H1 (cell line): ENCODE measurements around the gene HSD17B10. TPM values are rescaled to one million over a fixed set of nuclear protein-coding genes. Genes with fewer than 3 reads are reported as not detected.

Experiments used
- CTBP2 ChIP-seq: IDR thresholded peaks from 2 replicates; pipeline ENCODE4 v1.7.0; 2011; ENCODE audit warnings: borderline replicate concordance, mild to moderate bottlenecking, moderate library complexity, mixed read lengths, low read length; ENCODE audit not compliant: insufficient read depth, insufficient read length
- polyA plus RNA-seq, 7 experiments: library from polyadenylated mRNA; depleted of rRNA in 3 of 7; stranded (reverse) in 5 of 7; unstranded in 2 of 7; fragments of >200 nt in 5 of 7; fragments of 200-250 nt in 2 of 7; gene quantifications; 1 replicate in 5 of 7; 2 replicates in 1 of 7; 4 replicates in 1 of 7; pipeline versions ENCODE4 v1.2.1 to v1.2.3, GENCODE V29; 2011 to 2013; ENCODE audit warnings: missing spikeins in 2 of 7, mixed read lengths in 2 of 7
- total RNA-seq: library from RNA; stranded (reverse); fragmentation: NEBNext Ultra II Directional; extraction: Animal tissue kit (Norgen Biotek cat#: 25700); gene quantifications from 2 replicates; pipeline ENCODE4 v1.2.1, GENCODE V29; 2021

Gene HSD17B10
- total and polyA plus RNA-seq, 2 of the 8 experiments (the other 6 are each of a cell fraction or from before 2014, with no cell fraction given): 114 to 236 TPM

GRCh38 chrX:53474707-53475106 lies 40.5 kb upstream of the HSD17B10 start (continued):
- TF ChIP-seq CTBP2: no peak
